Measurements from ENCODE around the gene PRSS27.
"Not testable (repeated sequence)": the region's sequence is repeated elsewhere in the genome, so short reads cannot be mapped to it uniquely, and the experiment has no call there.

DNA sequence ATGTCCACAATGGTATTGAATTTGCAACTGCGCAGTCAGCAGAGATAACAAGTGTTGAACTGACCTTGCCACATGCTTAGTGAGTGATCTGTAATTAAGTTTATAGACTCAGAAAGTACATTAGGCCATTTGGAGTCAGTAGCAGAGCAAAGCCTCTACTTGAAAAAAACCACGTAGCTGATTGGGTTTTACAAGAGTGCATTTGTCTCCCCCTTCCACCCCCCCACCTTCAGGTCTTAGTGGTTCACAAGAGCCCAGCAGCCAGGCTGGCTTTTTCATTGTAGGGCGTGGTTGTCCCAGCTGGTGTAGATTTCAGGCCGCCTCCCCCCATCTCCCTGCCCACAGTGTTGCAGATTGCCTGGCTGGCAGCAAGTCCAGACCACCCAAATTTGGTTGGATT lies 40.1 kb downstream of the PRSS27 start:
- TF ChIP-seq, protein P1, sequence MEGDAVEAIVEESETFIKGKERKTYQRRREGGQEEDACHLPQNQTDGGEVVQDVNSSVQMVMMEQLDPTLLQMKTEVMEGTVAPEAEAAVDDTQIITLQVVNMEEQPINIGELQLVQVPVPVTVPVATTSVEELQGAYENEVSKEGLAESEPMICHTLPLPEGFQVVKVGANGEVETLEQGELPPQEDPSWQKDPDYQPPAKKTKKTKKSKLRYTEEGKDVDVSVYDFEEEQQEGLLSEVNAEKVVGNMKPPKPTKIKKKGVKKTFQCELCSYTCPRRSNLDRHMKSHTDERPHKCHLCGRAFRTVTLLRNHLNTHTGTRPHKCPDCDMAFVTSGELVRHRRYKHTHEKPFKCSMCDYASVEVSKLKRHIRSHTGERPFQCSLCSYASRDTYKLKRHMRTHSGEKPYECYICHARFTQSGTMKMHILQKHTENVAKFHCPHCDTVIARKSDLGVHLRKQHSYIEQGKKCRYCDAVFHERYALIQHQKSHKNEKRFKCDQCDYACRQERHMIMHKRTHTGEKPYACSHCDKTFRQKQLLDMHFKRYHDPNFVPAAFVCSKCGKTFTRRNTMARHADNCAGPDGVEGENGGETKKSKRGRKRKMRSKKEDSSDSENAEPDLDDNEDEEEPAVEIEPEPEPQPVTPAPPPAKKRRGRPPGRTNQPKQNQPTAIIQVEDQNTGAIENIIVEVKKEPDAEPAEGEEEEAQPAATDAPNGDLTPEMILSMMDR (IDR thresholded peaks at IDR 0.05), result not testable (repeated sequence)
- TF ChIP-seq POLR2A (IDR thresholded peaks at IDR 0.05), result not testable (repeated sequence)

Data from lower leg skin (tissue), 3 donors.